ENCODE measurements around the gene VASN.

VASN gene

GRCh38 chr16:4408323-4408690, 36.7 kb downstream of the VASN start:
- intact Hi-C loops (cut with DNase I): no loop called here
- DNase-seq: no peak

GRCh38 chr16:4409081-4409932, 37.7 kb downstream of the VASN start:
- intact Hi-C loops (cut with DNase I): no loop called here
- peak in 17 of 42 donors; percentile 28 to 84 (median 52) for DNase-seq

GRCh38 chr16:4410335-4411075, 38.9 kb downstream of the VASN start:
- intact Hi-C loops (cut with DNase I): no loop called here
- peak in 38 of 42 donors; percentile 43 to 89 (median 74) for DNase-seq

GRCh38 chr16:4411684-4412083, 40.0 kb downstream of the VASN start:
- peak; percentile 81 to 97 (median 93) for DNase-seq
- intact Hi-C loops (cut with DNase I): no loop called here

GRCh38 chr16:4412159-4412558, 40.5 kb downstream of the VASN start:
- intact Hi-C loops (cut with DNase I): no loop called here
- DNase-seq: no peak

- DNase-seq: no peak
- intact Hi-C loops (cut with DNase I): no loop called here
Observed at GRCh38 chr16:4412854-4413253, 41.2 kb downstream of the VASN start.

- DNase-seq: no peak
- intact Hi-C loops (cut with DNase I): no loop called here
Observed at GRCh38 chr16:4414187-4414917, 42.7 kb downstream of the VASN start.

GRCh38 chr16:4415538-4416199, 44.0 kb downstream of the VASN start:
- DNase-seq: peak in 38 of 42 donors; percentile 36 to 79 (median 62)
- intact Hi-C loops (cut with DNase I): no loop called here

GRCh38 chr16:4416200-4417032, 44.8 kb downstream of the VASN start, which contains the start of gene CORO7:
Gene CORO7 (minus strand): TSS chr16:4416596. CDS start chr16:4416518, 78 bp downstream.
- intact Hi-C loops (cut with DNase I): no loop called here

GRCh38 chr16:4419402-4419959, 47.8 kb downstream of the VASN start:
- intact Hi-C loops (cut with DNase I): no loop called here
- DNase-seq: no peak

More at GRCh38 chr16:4416200-4417032, 44.8 kb downstream of the VASN start, which contains the start of gene CORO7:
- DNase-seq: peak; percentile 95 to 100 (median 99)

- no peak for DNase-seq
- intact Hi-C loops (cut with DNase I): loop anchor here (10.0 kb wide), 1 partner anchor 54 kb away; the partner anchor contains the start of genes HMOX2 and NMRAL1
Observed at GRCh38 chr16:4420505-4421105, 49.0 kb downstream of the VASN start.

GRCh38 chr16:4425378-4426020, 53.9 kb downstream of the VASN start, which contains the start of gene DNAJA3:
Gene DNAJA3 (plus strand): TSS chr16:4425868. CDS start chr16:4425882, 14 bp downstream.
- peak; percentile 88 to 97 (median 93) for DNase-seq

GRCh38 chr16:4426021-4426684, 54.5 kb downstream of the VASN start:
- peak in 4 of 42 donors; percentile 26 to 36 (median 32) for DNase-seq

More at GRCh38 chr16:4425378-4426020, 53.9 kb downstream of the VASN start, which contains the start of gene DNAJA3:
- intact Hi-C loops (cut with DNase I): loop anchor here (10.0 kb wide), 1 partner anchor 49 kb away; the partner anchor contains the start of genes HMOX2 and NMRAL1

GRCh38 chr16:4426722-4427372, 55.2 kb downstream of the VASN start:
- intact Hi-C loops (cut with DNase I): loop anchor here (10.0 kb wide), 1 partner anchor 48 kb away; the partner anchor contains the start of genes HMOX2 and NMRAL1
- DNase-seq: no peak

More at GRCh38 chr16:4426021-4426684, 54.5 kb downstream of the VASN start:
- intact Hi-C loops (cut with DNase I): loop anchor here (10.0 kb wide), 1 partner anchor 49 kb away; the partner anchor contains the start of genes HMOX2 and NMRAL1

GRCh38 chr16:4428500-4428899, 56.9 kb downstream of the VASN start:
- no peak for DNase-seq
- intact Hi-C loops (cut with DNase I): loop anchor here (10.0 kb wide), 1 partner anchor 46 kb away; the partner anchor contains the start of genes HMOX2 and NMRAL1
